NCI-H82 (cell line): ENCODE results near the gene ATP8B4.

Experiments used
- DNase-seq: peaks from one replicate; lab custom pipeline; 2025; lab: John Stamatoyannopoulos, UW

Gene ATP8B4

DNA sequence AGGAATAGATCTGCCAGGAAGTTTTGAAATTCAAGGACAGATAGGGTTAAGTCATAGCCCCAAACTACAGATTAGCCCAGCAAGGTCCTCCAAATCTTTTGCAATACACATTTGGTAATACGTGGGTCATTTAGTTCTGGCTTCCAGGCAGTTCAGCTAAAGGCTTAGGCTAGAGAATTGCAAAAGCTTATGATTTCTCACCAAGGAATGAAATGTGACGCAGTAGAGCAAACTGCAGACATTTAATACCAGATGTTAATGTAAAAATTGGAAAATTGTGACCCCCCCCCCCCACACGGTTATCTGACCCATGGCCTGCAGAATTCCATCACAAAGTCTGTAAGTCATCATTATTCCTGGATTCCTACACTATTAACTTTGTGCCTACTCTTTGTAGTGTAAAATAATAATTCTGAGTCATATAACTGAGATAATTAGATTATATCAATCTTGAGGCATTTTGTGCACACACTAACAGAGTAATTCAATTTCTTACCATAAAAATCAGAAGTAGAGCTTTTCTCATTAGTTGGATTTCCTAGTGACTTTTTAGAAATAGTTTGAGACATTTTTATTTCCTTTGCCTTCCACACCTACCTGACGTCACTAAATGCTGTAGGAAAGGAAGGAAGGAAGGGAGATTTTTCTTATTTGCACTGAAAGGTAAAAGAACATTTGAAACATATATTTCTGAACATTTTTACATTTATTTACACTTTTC is 263.0 kb downstream of the ATP8B4 start:
- no peak for DNase-seq

DNA sequence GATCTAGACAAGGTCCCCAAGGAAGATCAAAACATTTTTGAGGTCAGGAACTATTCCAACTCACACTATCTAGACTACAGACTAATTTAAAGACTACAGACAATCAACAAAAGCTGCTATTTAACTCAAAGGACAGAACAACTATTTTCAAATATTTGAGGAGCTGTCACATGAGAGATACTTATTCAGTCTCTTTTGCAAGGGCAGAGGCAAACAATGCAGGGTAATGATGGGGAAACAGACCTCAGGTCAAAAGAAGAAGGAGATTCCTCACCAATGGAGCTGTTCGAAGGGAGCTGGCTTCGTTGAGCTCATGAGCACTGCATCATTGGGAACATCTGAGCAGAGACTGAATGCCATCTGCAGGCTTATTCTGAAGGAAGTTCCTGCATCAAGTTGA is 266.3 kb downstream of the ATP8B4 start:
- DNase-seq: no peak

DNA sequence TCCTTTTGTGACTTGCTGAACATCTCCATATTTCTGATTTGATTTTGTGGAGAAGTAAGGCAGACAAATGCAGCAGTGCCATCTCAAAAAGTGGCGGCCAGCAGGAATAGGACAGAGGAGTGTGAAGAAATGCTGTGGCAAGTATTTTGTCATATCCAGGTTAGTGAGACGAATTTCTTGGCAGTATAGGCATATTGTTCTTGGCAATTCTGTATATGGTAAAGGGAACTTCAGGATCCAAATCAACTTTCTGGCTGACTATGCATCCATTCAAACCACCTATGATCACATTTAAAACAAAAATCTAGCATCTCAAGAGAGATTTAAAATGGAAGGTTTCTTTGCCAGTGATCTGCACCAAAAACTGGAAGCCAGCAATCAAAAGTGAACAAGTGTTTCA is 270.2 kb downstream of the ATP8B4 start:
- no peak for DNase-seq

DNA sequence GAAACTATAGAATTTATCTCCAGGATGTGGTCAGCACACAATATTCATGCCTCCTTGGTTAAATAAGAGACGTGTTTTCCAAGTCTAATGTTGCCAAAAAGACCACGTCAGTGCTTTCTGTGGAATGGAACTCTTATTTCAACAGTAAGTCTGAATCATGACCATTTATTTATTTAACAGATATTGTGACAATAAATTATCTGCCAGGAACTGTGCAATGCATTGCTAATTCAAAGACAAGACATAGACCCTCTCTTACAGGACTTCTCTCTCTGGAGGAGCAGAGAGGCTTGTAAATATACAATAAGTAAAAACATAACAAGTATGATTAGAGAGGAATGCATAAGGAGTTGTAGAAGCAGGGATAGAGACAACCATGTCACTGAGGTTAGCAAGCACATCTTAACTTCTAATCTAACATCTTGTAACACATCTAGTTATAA is 270.7 kb downstream of the ATP8B4 start:
- DNase-seq: no peak

DNA sequence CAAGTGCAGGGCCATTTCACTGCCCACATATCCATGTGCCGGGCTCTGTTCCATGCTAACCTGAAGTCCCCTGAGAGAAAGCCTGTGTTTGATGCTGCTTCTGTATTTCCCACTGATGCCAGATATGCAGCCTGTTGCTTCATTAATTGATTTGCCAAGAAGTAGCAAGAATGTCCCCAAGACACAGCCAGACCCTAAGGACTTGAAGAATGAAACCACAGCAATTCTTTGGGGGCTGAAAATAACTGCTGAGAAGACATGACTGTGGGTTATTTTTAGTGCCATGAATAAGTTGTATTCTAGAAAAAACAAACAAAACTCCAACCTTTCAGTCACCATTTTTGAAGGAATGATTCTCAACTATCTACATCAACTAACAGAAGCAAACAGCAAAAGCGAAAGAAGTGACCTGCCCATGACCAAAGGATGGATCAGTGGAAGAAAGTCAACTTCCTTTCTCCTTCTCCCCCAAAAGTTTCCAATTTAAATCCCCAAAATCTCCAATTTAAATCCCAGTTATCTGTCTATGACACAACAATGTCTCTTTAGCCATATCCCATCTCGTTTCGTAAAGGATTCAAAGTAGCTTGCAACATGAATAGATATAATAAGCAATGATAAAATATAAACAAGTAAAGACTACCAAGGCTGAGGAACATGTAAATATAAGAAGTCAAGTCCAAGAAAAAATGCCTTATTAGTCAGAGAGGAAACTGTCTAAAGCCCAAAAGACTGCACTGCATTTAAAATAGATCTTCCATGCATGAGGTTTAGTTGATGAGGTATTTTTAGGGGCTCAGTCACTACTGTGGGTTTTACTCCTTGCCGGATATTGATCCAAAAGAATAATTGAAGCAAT is 271.4 kb downstream of the ATP8B4 start:
- no peak for DNase-seq

DNA sequence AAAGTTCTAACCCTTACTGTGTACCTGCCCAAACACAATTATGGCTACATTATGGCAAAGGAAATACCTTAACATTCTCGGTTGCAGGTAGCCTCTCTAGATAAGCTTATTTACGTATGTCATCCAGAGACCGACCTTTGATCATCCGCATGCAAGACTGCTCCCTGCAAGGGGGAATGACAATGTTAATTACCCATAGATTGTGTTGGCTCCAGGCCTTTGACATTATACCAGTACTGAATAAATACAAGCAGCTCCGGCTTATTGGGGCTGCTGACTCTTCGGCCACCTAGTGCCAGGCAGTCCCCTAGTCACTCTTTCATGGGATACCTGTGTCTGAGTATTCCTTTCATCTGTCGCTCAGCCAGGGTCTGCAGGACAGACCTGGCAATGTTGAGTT is 274.6 kb downstream of the ATP8B4 start:
- no peak for DNase-seq

DNA sequence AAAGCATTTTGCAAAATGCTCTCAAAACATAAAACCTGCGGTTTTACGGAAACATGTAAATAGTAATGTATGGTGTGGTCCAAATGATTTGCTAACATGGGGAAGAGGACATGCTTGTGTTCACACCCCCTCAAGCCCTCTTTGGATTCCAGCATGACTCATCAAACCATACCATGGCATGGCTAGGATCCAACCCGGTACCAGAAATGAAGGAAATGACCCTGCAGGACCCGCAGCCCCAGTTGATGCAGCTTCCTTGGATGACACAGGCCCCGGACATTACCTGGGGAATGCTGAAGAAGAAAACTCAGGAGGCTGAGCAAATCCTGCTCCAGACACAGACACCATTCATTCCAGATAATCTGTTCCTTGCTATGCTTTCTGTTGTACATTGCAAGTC is 275.3 kb downstream of the ATP8B4 start:
- DNase-seq: no peak

DNA sequence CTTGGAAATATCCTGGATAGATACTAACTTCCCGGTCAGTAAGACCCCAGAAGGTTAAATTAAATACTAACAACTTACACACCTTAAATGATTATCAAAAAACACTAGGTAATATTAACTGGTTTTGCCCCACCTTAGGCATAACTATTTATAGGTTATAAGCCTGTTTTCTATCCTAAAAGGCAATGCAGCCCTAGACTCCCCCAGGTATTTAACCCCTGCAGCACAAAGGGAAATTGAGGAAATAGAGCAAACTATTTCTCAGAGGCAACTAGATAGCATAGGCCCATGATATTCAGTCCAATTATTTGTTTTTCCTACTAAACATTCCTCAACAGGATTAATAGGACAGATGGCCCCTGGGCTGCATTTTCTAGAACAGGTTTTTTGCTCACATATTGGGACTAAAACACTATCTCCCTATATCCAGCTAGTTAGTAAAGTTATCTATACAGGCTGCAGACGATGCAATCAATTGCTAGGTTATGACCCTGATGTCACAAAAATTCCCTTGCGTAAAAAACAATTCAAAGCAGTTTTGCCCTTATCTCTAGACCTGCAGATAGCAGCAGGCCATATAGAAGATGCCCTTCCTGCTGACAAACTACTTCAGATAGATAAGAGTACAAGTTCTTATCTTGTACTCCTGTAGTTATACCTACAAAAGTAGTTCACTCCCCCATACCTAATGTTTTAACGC is 276.9 kb downstream of the ATP8B4 start:
- DNase-seq: no peak

DNA sequence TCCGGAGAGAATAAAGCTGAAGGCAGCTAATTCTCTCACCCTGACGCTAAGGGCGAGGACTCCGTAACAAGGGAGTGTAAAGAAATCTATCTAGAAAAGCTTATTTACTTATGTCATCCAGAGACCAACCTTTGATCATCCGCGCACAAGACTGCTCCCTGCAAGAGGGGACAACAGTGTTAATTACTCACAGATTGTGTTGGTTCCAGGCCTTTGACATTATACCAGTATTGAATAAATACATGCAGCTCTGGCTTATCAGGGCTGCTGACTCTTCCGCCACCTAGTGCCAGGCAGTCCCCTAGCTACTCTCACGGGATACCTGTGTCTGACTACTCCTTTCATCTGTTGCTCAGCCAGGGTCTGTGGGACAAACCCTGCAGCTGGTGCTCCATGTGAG is 286.5 kb downstream of the ATP8B4 start:
- peak; percentile 61 for DNase-seq

DNA sequence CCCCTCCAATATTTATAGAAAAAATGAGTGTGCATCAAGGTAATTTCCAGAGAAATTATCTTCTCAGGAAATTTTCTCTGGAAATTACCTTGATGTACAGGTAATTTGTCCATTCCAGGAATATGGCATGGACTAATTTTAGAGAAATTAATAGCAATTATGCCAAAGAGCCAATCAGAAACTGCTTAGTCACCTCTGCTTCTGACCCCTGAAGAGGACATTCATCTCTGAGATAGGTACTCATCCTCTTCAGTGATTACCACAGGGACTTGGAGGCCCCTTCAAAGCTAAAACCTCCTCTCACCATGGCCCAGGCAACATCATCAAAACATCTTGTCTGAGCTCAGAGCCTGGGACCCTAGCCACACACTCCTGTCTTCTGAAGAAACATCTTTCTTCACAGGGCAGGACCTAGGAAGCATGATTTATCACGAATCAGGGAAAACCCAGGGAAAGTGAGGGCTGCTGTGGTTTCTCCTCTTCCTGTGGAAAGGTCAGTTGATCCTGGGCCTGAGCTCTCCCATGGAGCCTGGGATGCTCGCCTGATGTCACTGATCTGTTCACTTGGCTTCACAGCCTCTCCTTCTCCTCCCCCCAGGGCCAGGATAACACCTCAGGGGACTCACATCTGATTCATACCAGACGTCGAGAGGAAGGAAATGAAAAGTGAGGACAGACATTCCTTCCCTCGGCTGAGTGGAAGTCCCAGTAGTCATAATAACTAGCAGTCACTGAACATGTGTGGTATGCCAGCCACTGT is 287.6 kb downstream of the ATP8B4 start:
- no peak for DNase-seq

DNA sequence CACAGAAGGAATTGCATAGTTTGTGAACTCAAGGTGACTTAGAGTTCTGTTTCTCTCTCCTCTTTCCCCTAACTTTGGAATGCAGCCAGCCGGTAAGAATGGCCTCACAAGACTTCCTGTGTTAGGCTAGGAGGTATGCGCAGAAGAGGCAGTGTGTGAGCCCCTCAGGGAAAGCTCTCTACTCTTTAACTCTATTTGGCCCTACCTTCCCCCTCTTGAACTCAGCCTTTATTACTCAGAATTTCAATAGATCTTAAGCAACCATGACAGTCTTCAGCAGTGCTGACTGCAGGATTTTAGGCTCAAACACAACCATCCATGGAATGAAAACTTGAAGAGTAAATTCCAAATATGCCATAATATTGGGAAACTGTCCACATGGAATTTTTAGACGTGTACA is 288.6 kb downstream of the ATP8B4 start:
- no peak for DNase-seq

DNA sequence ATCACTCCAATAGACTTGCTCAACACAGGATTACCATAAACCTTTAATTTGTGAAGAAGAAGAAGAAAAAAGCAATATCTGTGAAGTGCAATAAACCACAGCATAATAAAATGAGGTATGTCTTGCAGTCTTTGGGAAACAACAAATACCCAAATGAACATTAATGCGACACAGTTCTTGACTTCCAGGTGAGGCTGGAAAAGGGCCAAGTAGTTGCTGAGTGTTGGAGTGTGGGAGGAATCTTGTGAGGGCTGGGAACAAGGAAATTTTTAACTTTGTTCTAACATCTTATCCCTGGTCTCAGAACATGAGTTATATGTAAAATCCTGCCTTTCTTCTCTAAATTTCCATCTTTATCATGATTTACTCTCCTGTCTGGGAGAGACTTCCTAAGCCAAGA is 291.7 kb downstream of the ATP8B4 start:
- no peak for DNase-seq

DNA sequence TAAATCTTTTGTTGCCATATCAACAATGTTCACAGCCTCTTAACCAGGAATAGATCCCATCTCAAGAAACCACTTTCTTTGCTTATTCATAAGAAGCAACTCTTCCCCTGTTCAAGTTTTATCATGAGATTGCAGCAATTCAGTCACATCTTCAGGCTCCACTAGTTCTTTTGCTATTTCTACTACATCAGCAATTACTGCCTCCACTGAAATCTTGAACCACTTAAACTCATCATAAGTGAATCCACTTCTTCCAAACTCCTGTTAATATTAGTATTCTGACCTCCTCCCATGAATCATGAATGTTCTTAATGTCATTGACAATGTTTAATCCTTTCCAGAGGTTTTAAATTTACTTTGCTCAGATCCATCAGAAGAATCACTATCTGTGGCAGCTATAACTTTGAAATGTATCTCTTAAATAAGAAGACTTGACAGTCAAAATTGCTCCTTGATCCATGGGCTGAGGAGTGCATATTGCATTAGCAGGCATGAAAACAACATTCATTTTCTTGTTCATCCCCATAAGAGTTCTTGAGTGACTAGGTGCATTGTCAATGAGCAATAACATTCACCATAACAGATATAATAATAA is 292.3 kb downstream of the ATP8B4 start:
- DNase-seq: no peak

DNA sequence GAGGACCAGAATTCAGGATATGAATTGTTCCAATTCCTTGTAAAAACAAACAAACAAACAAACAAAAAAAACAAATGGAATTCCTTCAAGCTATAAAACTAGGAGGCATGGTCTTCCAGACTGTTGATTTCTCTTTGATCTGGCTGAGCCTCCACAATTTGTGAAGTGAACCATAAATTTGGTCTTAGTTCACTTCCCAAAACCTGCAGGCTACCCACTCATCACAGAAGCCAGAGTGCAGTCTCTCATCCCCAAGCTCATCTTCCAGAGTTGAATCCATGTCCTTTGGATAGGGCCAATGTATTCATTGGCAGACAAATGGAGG is 294.3 kb downstream of the ATP8B4 start:
- DNase-seq: no peak

DNA sequence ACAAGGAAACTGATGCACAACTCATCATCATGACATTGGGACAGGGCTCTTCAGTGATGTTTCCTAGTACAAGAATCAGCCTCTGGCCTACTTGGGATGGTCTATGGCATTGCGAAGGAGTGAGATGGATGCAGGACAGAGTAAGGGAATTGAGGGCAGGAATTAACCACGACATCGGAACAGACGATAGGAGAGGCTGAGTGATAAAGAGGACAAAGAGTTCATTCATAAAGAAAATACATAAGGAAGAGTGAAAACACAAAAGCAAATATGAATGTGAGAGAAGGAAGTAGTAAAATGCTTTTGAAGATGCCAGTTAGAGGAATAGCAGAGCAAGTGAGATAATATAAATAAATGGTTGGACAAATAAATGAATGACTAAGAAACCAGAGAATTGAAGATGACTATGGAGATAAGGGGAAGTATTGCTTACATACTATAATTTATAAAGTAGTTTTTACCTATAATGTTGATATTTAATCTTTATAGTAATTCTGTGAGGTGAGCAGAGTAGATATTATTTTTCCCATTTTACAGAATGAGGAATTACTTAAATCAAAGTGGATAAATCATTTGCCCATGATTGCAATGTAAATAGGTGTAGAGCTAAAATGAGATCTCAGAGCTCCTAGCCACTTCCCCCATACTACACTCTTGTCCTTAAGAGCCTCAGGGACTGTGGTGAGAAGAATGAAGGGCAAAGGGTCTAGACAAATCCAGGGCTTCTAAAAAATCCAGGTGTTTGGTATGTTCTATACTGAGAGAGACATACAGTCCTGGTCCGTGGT is 294.9 kb downstream of the ATP8B4 start:
- no peak for DNase-seq

DNA sequence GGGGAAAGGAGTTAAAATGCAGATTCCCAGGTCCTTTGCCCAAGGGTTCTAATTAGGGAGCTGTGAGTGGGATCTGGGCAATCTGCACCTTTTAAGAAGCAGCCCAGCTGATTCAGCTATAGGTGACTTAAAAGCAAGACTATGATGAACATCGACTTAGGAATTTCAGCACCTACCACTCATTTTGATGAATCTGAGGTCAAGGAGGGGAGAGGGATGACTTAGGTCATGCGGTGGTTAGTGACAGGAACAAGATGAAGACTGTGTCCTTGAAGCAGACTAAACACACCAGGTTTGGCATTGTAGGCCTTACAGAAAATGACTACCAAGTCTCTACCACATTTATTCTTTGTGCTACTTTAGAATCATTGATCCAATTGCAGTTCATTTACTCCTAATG is 301.9 kb downstream of the ATP8B4 start:
- DNase-seq: no peak

DNA sequence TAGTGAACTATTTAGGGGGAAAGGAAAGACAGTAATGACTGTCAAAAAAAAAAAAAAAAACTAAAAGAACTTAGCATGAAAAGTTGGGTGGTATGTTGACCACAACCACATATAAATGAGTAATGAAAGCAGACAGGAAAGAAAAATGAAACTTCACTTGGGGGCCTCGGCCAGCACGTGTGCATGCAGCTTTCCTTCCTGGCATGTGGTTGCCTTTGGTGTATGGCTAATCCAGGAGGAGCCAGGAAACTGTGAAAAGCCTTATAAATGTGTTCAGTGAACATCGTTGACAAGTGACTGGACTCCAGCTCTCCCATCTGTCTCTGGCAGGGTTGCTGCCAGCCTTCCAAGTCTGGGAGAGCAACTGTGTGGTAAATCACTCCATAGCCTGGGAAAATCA is 303.1 kb downstream of the ATP8B4 start:
- DNase-seq: peak; percentile 23

DNA sequence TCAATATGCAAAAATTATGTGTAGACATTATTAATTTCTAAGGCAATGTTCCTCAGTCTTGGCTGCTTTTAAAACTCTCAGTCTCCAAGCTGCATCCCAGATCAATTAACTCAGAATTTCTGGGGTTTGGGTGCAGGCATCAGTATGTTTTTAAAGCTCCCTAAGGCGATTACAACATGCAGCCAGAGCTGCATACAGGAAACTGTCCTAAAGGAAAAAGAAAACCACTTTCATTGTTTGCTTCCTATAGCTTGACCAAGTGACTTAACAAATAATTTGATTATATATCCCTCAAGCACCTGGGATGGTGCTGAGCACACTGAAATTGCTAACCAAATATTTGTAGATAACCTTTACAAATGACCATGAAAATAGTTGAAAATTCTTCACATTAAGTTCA is 303.5 kb downstream of the ATP8B4 start:
- DNase-seq: no peak

DNA sequence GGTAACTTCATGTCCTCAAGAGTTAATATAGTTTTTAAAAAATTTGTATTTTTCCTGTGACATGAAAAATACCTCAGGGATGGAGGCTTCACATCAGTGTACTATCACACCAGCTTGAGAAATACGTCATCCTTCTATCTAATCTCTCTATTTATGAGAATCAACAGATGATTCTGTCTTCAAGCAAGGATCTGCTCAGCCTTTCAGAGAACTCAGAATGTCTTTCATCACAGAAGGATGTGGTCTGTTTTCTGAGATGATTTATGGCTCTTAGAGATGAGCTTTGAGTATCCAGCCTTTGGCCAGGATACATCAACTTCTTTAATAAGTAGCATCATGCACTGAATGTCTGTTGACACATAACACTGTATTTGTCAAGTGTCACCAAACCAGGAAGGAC is 304.3 kb downstream of the ATP8B4 start:
- DNase-seq: no peak

DNA sequence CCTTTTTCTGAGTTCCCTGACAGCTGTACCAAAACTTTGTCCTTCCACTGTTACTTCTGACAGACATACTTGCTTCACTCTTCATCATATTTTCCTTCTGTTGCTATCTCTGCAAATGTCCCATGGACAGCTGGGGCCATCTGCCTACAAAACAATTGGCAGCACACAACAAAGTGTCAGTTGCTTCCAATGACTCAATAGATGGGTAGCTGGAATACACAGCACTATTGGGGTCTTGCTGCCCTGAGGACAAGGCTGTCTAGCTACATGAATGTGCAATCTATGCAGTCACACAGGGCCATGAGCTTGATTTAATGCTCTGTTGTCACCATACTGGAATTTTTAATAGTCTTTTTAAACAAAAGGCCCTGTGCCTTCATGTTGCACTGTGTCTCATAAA is 305.4 kb downstream of the ATP8B4 start:
- DNase-seq: no peak

DNA sequence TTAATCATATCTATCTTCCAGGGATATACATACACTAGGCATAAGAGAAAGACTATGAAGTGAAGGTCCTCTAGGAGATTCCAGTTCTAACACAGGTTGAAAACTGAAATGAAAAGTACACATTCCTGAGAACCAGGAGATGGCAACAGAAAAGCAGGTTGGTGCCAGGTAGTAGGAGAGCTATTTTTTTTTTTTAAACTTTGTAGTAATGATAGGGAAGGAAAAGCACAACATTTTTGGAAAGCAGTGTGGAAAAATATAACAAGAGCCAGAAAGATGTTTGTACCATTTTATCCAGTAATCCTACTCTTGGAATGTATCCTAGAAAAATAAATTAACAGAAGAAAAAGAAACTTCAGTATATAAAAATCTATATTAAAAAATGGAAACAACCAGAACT is 308.3 kb downstream of the ATP8B4 start:
- no peak for DNase-seq
